Activated CD8-positive, alpha-beta T cell treated with anti-CD3 and anti-CD28 coated beads for 36 hours (primary cell): ENCODE results near the gene KRTAP10-11. TPM values are rescaled to one million over a fixed set of nuclear protein-coding genes. Genes with fewer than 3 reads are reported as not detected.
"Not testable (repeated sequence)": the region's sequence is repeated elsewhere in the genome, so short reads cannot be mapped to it uniquely, and the experiment has no call there.

Experiments used
- ATAC-seq: fragments of 200-7000 bp; cut with Tn5 transposase; one replicate; pipeline ENCODE4 v1.10.0; 2021; ENCODE audit warnings: mild to moderate bottlenecking, moderate library complexity
- CTCF ChIA-PET: fragments of 350-600 bp; sonication (Branson Sonifier 250); formaldehyde crosslinking; loops from one replicate; lab custom pipeline; 2021; ENCODE audit warnings: antibody characterized with exemption; lab: Charles Lee
- POLR2A ChIA-PET: fragments of 350-600 bp; sonication (Branson Sonifier 250); formaldehyde crosslinking; loops from one replicate; lab custom pipeline; 2021; ENCODE audit warnings: antibody characterized with exemption; lab: Charles Lee
- DNase-seq: peaks from one replicate; pipeline ENCODE4 v3.0.0-alpha.2; 2020
- H3K27ac Mint-ChIP-seq: one replicate; pipeline ENCODE4 v1.8.0; 2021; ENCODE audit warnings: mild to moderate bottlenecking, mixed read lengths
- H3K27me3 Mint-ChIP-seq: one replicate; pipeline ENCODE4 v1.8.0; 2021; ENCODE audit warnings: mixed read lengths
- H3K36me3 Mint-ChIP-seq: one replicate; pipeline ENCODE4 v1.8.0; 2021; ENCODE audit warnings: low read depth, mixed read lengths
- H3K4me1 Mint-ChIP-seq: one replicate; pipeline ENCODE4 v1.8.0; 2021; ENCODE audit warnings: low read depth, mixed read lengths
- H3K4me3 Mint-ChIP-seq: one replicate; pipeline ENCODE4 v1.8.0; 2021; ENCODE audit warnings: mild to moderate bottlenecking, moderate library complexity, mixed read lengths
- H3K9me3 Mint-ChIP-seq: one replicate; pipeline ENCODE4 v1.8.0; 2021; ENCODE audit warnings: mixed read lengths
- CTCF ChIP-seq: fragments of 200-600 bp; IDR thresholded peaks from one replicate; pipeline ENCODE4 v1.8.0; 2022; ENCODE audit warnings: antibody characterized with exemption, mild to moderate bottlenecking
- intact Hi-C: fragments of 100-400 bp; cut with micrococcal nuclease; formaldehyde crosslinking; loops from one replicate; pipeline ENCODE4 v1.10.0; 2022
- total RNA-seq, 2 experiments: library from RNA; stranded (reverse); gene quantifications; one replicate each; pipeline ENCODE4 v1.2.3, GENCODE V29; 2021

KRTAP10-11 gene
- not detected for total RNA-seq

- DNase-seq, H3K4me3 Mint-ChIP-seq, H3K27me3 Mint-ChIP-seq, H3K27ac Mint-ChIP-seq, intact Hi-C loops, H3K4me1 Mint-ChIP-seq, ATAC-seq, H3K36me3 Mint-ChIP-seq: not testable (repeated sequence)
- CTCF ChIA-PET = interaction anchor here (0.7 to 1.5 kb wide), 5 partner anchors 14 to 97 kb away, joined by 3 to 4 read pairs (median 3); partner anchors contain the start of gene KRTAP12-1
- POLR2A ChIA-PET = interaction anchor here (0.8 kb wide), 1 partner anchor 27 kb away, joined by 3 read pairs; no protein-coding TSS in a partner anchor
- H3K9me3 Mint-ChIP-seq = peaks cover 26% of the 10 kb centered on the region
Observed at GRCh38 chr21:44646366-44647221, at the start of gene KRTAP10-11. TSS of gene KRTAP10-11 (plus strand) at chr21:44646414. CDS start at chr21:44646459, 45 bp downstream.

GRCh38 chr21:44598061-44598460 is 48.2 kb upstream of the KRTAP10-11 start:
- intact Hi-C loops = no loop called here
- Mint-ChIP-seq H3K27ac (no peak overlapping the region), H3K4me1 (no peaks in the 10 kb centered on the region), H3K36me3 (no peaks in the 10 kb centered on the region), H3K27me3 (no peaks in the 10 kb centered on the region), H3K4me3 (no peak overlapping the region), H3K9me3 (peaks cover 5% of the 10 kb centered on the region)
- TF ChIP-seq CTCF = no peak
- ChIA-PET CTCF (no interaction called here), POLR2A (no interaction called here)
- DNase-seq (no peak), ATAC-seq (no peak)

GRCh38 chr21:44599264-44600029 is 46.8 kb upstream of the KRTAP10-11 start:
- no peak overlapping the region for H3K4me3 Mint-ChIP-seq
- no peak overlapping the region for H3K27ac Mint-ChIP-seq
- ATAC-seq (no peak), DNase-seq (no peak)
- H3K4me1 Mint-ChIP-seq = no peaks in the 10 kb centered on the region
- intact Hi-C loops = no loop called here
- ChIA-PET POLR2A (no interaction called here), CTCF (no interaction called here)
- no peaks in the 10 kb centered on the region for H3K36me3 Mint-ChIP-seq
- H3K9me3 Mint-ChIP-seq = peaks cover 5% of the 10 kb centered on the region
- TF ChIP-seq CTCF = no peak
- no peaks in the 10 kb centered on the region for H3K27me3 Mint-ChIP-seq

GRCh38 chr21:44600118-44600978 is 45.9 kb upstream of the KRTAP10-11 start, which contains the start of gene KRTAP10-7:
TSS of gene KRTAP10-7 (plus strand) at chr21:44600597. CDS start at chr21:44600622, 25 bp downstream.
- H3K4me3 Mint-ChIP-seq, POLR2A ChIA-PET, H3K9me3 Mint-ChIP-seq, intact Hi-C loops, DNase-seq, H3K27me3 Mint-ChIP-seq, H3K36me3 Mint-ChIP-seq, H3K4me1 Mint-ChIP-seq, CTCF ChIA-PET, H3K27ac Mint-ChIP-seq, ATAC-seq: not testable (repeated sequence)

- intact Hi-C loops, H3K9me3 Mint-ChIP-seq, POLR2A ChIA-PET, H3K27ac Mint-ChIP-seq, H3K4me1 Mint-ChIP-seq, H3K36me3 Mint-ChIP-seq, DNase-seq, ATAC-seq, H3K27me3 Mint-ChIP-seq, H3K4me3 Mint-ChIP-seq, CTCF ChIA-PET: not testable (repeated sequence)
Observed at GRCh38 chr21:44601091-44601490, 45.1 kb upstream of the KRTAP10-11 start.
